GM19468 (cell line): ENCODE data around the gene SETD9.

ENCODE experiments used
- ATAC-seq: cut with Tn5 transposase; IDR thresholded peaks from one replicate; pipeline ENCODE4 v1.9.1; 2021; ENCODE audit warnings: mild to moderate bottlenecking, moderate library complexity, moderate number of reproducible peaks; ENCODE audit not compliant: unreplicated experiment; ENCODE audit errors: extremely low read depth

SETD9 gene, protein sequence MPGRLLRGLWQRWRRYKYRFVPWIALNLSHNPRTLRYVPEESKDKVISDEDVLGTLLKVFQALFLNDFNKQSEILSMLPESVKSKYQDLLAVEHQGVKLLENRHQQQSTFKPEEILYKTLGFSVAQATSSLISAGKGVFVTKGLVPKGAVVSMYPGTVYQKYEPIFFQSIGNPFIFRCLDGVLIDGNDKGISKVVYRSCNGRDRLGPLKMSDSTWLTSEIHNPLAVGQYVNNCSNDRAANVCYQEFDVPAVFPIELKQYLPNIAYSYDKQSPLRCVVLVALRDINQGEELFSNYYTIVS

GRCh38 chr5:56909294-56910209 is at the start of gene SETD9:
Gene SETD9, plus strand, starts transcription at chr5:56909596. Its CDS starts 50 bp downstream, at chr5:56909646.
- ATAC-seq: peak; percentile 83

GRCh38 chr5:56861893-56862485 is 47.4 kb upstream of the SETD9 start:
- ATAC-seq: no peak

DNA sequence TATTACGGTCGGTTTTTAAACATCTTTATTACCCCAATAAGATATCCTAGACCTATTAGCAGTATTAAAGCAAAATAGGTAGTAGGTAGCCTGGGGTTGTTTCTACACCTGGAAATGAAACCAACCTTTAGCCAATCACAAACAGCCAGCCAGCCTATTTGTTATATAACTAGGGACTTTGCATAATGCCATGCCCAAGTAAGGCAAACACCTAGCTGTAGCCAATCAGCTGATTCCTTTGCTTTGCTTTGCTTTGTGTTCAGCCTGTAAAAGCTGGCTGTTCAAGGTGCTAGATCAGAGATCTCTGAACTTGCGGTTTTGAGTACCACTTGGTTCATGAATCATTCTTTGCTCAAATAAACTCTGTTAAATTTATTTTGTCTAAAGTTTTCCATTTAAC is 46.5 kb upstream of the SETD9 start:
- ATAC-seq: no peak

DNA sequence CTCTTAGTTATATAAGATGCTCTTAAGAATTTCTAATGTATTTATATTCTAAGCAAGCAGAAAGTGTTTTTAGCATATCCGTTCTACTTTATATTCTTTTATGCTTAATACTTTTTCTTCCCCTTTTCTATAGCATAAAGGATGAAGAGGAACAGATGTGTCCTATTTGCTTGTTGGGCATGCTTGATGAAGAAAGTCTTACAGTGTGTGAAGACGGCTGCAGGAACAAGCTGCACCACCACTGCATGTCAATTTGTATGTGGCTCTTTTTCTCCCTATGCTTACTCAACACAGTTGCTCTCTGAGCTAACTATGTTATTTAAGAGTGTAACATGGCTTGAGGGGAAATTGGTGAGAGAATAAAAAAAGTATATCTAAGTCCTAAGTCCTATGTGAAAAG is 37.6 kb upstream of the SETD9 start:
- no peak for ATAC-seq

GRCh38 chr5:56873056-56873455 is 36.3 kb upstream of the SETD9 start:
- no peak for ATAC-seq

DNA sequence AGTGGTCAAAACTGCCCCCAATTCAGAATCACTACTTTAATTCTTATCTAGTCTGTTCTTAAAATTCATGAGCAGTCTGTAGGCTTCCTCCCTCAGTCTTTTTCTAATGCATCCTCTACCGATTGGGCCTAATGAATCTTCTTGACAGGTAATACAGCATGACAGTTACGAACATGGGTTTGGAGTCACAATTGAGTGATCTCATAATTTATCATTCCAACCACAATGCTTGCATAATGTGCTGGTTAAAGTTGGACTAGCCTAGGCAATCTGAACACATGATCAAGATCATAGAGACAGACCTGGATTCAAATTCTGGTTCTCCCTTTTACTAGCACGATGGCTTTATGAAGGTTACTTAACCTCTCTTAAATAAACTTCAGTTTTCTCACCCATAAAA is 33.1 kb upstream of the SETD9 start:
- no peak for ATAC-seq

GRCh38 chr5:56881571-56881970 is 27.8 kb upstream of the SETD9 start:
- ATAC-seq: no peak

DNA sequence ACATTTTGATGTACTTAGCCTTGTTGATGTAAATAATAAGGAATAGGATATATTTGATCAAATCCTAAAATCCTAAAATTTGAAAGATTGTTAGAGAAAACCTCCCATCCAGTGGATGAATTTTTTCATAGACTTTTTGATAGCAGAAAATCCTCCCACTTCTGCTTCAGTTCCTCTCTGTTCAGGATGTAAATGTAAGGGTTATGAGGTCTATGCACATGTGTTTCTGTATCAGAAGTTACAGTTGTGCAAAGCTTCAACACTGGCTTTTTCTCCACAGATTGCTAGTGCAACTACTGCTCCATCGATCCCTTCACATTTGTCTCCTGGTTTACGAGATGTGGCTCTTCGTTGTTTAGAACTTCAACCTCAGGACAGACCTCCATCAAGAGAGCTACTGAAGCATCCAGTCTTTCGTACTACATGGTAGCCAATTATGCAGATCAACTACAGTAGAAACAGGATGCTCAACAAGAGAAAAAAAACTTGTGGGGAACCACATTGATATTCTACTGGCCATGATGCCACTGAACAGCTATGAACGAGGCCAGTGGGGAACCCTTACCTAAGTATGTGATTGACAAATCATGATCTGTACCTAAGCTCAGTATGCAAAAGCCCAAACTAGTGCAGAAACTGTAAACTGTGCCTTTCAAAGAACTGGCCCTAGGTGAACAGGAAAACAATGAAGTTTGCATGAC is 16.0 kb upstream of the SETD9 start:
- ATAC-seq: no peak

GRCh38 chr5:56896763-56897162 is 12.6 kb upstream of the SETD9 start:
- ATAC-seq: no peak

- no peak for ATAC-seq
Measured at GRCh38 chr5:56898213-56898612, 11.2 kb upstream of the SETD9 start.

DNA sequence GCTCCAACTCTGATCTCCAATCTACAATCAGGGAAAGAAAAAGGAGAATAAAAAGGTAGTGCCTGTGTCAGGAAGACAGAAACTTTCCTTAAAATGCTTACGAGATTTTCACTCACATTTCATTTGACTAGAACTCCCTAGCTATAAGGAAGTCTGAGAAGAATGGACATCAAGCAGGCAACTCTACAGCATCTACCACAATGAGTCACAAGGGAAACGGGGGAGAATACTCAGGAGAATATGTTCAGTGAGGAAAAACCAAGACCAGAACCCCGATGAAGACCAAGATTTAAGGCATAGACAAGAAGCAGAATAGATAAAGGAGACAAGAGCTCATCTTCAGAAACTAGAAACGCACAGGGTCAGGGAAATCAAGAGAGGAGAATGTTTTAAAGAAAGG is 9.0 kb upstream of the SETD9 start:
- no peak for ATAC-seq

DNA sequence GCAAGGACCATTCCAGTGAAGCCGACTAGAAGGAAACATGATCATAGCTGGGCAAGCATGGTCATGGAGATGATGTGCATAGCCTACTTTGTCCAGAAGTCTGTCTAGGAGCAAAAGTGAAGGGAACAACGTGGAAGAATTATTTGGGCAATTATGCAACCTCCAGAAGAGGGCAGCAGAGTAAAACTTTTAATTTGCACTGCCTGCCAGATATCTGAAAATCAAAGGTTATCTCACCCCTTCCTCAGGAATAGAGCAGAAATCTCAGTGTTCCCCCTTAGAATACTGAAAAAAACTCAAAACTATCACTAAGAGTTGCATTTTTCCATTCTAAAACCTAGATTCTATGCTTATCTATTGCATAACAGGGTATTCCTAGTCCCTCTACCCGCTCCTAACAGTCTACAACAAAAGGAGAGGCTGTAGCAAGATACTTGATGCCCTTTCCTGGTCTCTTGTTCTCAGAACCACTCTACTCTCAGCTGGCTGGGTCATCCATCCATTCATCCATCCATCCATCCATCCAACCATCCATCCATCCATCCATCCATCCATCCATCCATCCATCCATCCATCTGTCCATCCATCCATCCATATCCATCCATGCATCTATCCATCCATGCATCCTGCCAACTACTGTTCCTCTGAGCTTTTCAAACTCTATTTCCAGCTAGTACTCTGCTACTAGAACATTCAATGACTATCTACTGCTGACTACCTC is 8.4 kb upstream of the SETD9 start:
- ATAC-seq: no peak

DNA sequence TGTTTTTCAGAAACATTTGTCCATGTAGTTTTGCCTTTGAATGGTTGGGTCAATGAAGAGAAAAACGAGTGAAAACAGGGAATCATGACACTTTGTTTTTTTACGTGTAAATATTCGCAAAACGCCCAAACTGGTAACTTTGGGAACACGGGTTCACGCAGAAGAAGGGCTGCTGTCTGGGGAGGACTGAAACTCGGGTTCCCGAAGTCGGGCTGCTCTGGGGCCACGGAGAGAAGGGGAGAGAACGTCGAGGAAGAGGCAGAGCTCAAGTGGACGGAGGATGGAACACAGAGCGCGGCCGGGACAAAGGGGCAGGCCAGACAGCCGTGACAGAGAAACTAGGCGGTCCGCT is 478 bp upstream of the SETD9 start:
- ATAC-seq: peak; percentile 13

- no peak for ATAC-seq
Measured at GRCh38 chr5:56910210-56910965, 992 bp downstream of the SETD9 start.

GRCh38 chr5:56913766-56914165 is 4.4 kb downstream of the SETD9 start:
- no peak for ATAC-seq

DNA sequence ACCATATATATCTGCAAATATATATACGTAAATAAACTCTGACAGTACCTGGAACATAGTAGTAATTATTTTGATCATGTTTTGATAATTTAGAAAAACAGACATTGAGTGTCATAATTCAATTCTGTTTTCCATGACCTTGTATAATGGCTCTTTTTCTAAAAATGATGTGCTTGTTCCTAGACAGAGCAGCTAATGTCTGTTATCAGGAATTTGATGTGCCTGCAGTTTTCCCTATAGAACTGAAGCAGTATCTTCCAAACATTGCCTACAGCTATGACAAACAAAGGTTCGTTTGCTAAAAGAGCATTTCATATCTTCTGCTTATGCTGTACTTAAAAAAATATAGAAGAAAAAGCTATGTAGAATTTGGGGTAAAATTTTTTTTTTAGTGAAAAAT is 5.3 kb downstream of the SETD9 start:
- ATAC-seq: no peak

GRCh38 chr5:56917534-56917933 is 8.1 kb downstream of the SETD9 start:
- ATAC-seq: no peak

DNA sequence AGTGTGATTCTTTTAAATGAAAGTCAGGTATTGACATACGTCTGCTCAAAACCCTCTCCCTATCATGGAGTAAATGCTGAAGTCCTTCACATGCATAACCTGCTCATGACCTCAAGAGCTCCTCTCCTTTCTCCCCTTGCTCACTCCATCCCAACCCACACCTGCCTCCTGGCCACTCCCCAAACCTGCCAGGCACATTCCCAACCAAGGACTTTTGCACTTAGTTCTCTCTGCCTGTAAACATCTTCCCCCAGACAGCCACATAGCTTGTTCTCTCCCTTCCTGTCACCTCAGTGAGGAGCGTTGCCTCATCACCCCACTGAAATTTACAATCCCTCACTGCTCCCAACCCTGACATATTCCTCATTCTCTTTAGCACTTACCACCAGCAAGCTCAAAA is 8.7 kb downstream of the SETD9 start:
- no peak for ATAC-seq

DNA sequence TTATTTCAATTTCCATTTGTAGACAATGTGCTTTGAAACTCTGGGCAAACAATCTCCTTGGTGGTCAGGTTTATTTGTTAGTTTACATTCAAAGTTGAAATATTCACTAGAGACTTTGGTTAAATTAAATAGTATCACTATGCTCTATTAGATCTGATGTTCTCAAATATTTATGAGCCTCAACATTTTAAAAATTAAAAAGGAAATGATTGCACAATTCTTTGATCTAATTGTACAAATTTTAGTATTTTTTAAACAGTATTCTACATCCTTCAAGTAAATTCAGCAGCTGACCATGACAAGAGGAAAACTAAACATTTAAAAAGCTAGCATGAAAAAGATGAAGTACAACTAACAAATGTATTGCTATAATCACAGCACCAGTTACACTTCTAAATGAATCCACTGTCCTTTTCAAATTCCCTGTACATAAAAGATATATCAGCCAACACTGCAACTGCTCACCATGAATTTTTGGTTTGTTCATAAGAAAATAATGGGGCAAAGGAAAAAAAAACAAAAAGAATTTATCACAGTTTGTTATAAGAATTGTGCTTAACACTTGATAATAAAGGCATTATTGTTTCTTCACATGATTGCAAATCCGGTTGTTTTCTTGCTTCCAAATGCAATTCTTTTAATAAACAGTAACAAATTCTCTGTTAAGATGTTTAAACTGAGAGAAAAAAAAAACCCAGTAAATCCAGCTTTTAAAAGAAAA is 10.7 kb downstream of the SETD9 start:
- ATAC-seq: no peak
